IMR-90 (cell line): ENCODE measurements around the gene TRA2A. TPM values are rescaled to one million over a fixed set of nuclear protein-coding genes. Genes with fewer than 3 reads are reported as not detected.

ENCODE experiments used
- ATAC-seq: fragments of 200-7000 bp; cut with Tn5 transposase; 2 replicates; pipeline ENCODE4 v1.9.1; 2020; ENCODE audit warnings: low read depth, mild to moderate bottlenecking, moderate library complexity
- BruUV-seq: library from RNA; stranded (reverse); fragments of 400-500 nt; replicated peaks from 2 replicates; lab custom pipeline; 2021; lab: Mats Ljungman, UMichigan
- CTCF ChIA-PET: fragments of 300-600 bp; formaldehyde crosslinking; extraction: SDS; loops from one replicate; lab custom pipeline; 2021; ENCODE audit warnings: antibody characterized with exemption; lab: Yijun Ruan, JAX
- POLR2A ChIA-PET: fragments of 300-600 bp; sonication (Branson Sonifier 250); formaldehyde crosslinking; loops from one replicate; lab custom pipeline; 2022; ENCODE audit warnings: antibody characterized with exemption; ENCODE audit not compliant: unreplicated experiment; lab: Charles Lee
- DNase-seq: peaks from one replicate; pipeline ENCODE4 v3.0.0; 2013
- H2AFZ ChIP-seq: replicated peaks from 2 replicates; pipeline ENCODE3; 2013; ENCODE audit warnings: low read length, mild to moderate bottlenecking; ENCODE audit not compliant: poor library complexity
- H2AK5ac ChIP-seq: 2 replicates; pipeline ENCODE4 v1.6.1; 2013; ENCODE audit warnings: low read depth, low read length, inconsistent platforms
- H2AK9ac ChIP-seq: replicated peaks from 2 replicates; pipeline ENCODE3; 2013; ENCODE audit warnings: mild to moderate bottlenecking, low read depth, low read length, moderate library complexity; ENCODE audit not compliant: poor library complexity
- H2BK120ac ChIP-seq: 2 replicates; pipeline ENCODE4 v1.6.1; 2013; ENCODE audit warnings: low read depth, low read length, inconsistent platforms
- H2BK15ac ChIP-seq: 3 replicates; pipeline ENCODE4 v1.6.1; 2013; ENCODE audit warnings: low read depth, low read length, inconsistent platforms
- H2BK20ac ChIP-seq: 2 replicates; pipeline ENCODE4 v1.6.1; 2013; ENCODE audit warnings: low read depth, mild to moderate bottlenecking, inconsistent platforms, low read length, moderate library complexity
- H2BK5ac ChIP-seq: 2 replicates; pipeline ENCODE4 v1.6.1; 2013; ENCODE audit warnings: mild to moderate bottlenecking, low read depth, low read length, inconsistent platforms; ENCODE audit not compliant: poor library complexity, severe bottlenecking
- H3K14ac ChIP-seq: replicated peaks from 2 replicates; pipeline ENCODE4 v1.6.1; 2013; ENCODE audit warnings: low read depth, low read length, inconsistent platforms
- H3K18ac ChIP-seq: 2 replicates; pipeline ENCODE4 v1.6.1; 2013; ENCODE audit warnings: low read depth, low read length, control low read depth
- H3K23ac ChIP-seq: 2 replicates; pipeline ENCODE4 v1.6.1; 2013; ENCODE audit warnings: low read depth, low read length, inconsistent platforms
- H3K27ac ChIP-seq: 2 replicates; pipeline ENCODE4 v1.5.1; 2013; ENCODE audit warnings: mild to moderate bottlenecking, control low read depth, low read length; ENCODE audit not compliant: insufficient read depth
- H3K27me3 ChIP-seq: 2 replicates; pipeline ENCODE4 v1.6.1; 2013; ENCODE audit warnings: low read length; ENCODE audit not compliant: control insufficient read depth, insufficient read depth
- H3K36me3 ChIP-seq: 2 replicates; pipeline ENCODE4 v1.6.1; 2013; ENCODE audit warnings: low read length, mixed read lengths; ENCODE audit not compliant: control insufficient read depth, insufficient read depth
- H3K4ac ChIP-seq: 2 replicates; pipeline ENCODE4 v1.6.1; 2013; ENCODE audit warnings: low read depth, low read length, inconsistent platforms
- H3K4me1 ChIP-seq: 2 replicates; pipeline ENCODE4 v1.6.1; 2013; ENCODE audit warnings: low read length, mixed read lengths; ENCODE audit not compliant: control insufficient read depth, insufficient read depth
- H3K4me2 ChIP-seq: 2 replicates; pipeline ENCODE4 v1.6.1; 2013; ENCODE audit warnings: low read depth, mild to moderate bottlenecking, control low read depth, low read length, moderate library complexity
- H3K4me3 ChIP-seq: 2 replicates; pipeline ENCODE4 v1.5.1; 2013; ENCODE audit warnings: low read depth, mild to moderate bottlenecking, control low read depth, low read length, moderate library complexity; ENCODE audit not compliant: insufficient read depth
- H3K56ac ChIP-seq: 2 replicates; pipeline ENCODE4 v1.6.1; 2013; ENCODE audit warnings: low read length, inconsistent platforms; ENCODE audit not compliant: insufficient read depth; ENCODE audit errors: extremely low read depth
- H3K79me1 ChIP-seq, 2 experiments: 2 replicates each; pipeline ENCODE4 v1.6.1; 2013; ENCODE audit warnings: low read length in 2 of 2, inconsistent platforms in 1 of 2, low read depth in 1 of 2
- H3K9ac ChIP-seq: 2 replicates; pipeline ENCODE4 v1.6.1; 2013; ENCODE audit warnings: low read depth, low read length, control low read depth
- H3K9me1 ChIP-seq: 2 replicates; pipeline ENCODE4 v1.6.1; 2013; ENCODE audit warnings: low read length, inconsistent platforms; ENCODE audit not compliant: insufficient read depth
- H3K9me3 ChIP-seq: 2 replicates; pipeline ENCODE4 v1.6.1; 2013; ENCODE audit warnings: low read length; ENCODE audit not compliant: control insufficient read depth, insufficient read depth
- H4K20me1 ChIP-seq: 2 replicates; pipeline ENCODE4 v1.6.1; 2013; ENCODE audit warnings: low read length, inconsistent platforms; ENCODE audit not compliant: insufficient read depth
- H4K5ac ChIP-seq: 2 replicates; pipeline ENCODE4 v1.6.1; 2013; ENCODE audit warnings: mild to moderate bottlenecking, low read depth, low read length, control low read depth
- H4K8ac ChIP-seq, 2 experiments: 2 replicates each; pipeline ENCODE4 v1.6.1; 2013; ENCODE audit warnings: low read depth in 2 of 2, low read length in 2 of 2, control low read depth in 1 of 2, inconsistent platforms in 1 of 2
- H4K91ac ChIP-seq: 2 replicates; pipeline ENCODE4 v1.6.1; 2013; ENCODE audit warnings: low read depth, low read length, inconsistent platforms; ENCODE audit not compliant: insufficient read depth
- MXI1 ChIP-seq: IDR thresholded peaks from 2 replicates; pipeline ENCODE4 v1.6.1; 2012; ENCODE audit warnings: low read depth, mild to moderate bottlenecking, low read length, moderate library complexity, borderline replicate concordance
- POLR2A ChIP-seq: IDR thresholded peaks from 2 replicates; pipeline ENCODE4 v1.6.1; 2012; ENCODE audit warnings: mild to moderate bottlenecking, low read depth, low read length
- RAD21 ChIP-seq: IDR thresholded peaks from 2 replicates; pipeline ENCODE4 v1.6.1; 2012; ENCODE audit warnings: low read length, improper control_type of control experiment
- RCOR1 ChIP-seq: IDR thresholded peaks from 2 replicates; pipeline ENCODE4 v1.6.1; 2012; ENCODE audit warnings: mild to moderate bottlenecking, low read length, improper control_type of control experiment; ENCODE audit not compliant: insufficient replicate concordance
- SMC3 ChIP-seq: fragments of 150-350 bp; IDR thresholded peaks from 2 replicates; pipeline ENCODE4 v1.6.1; 2016; ENCODE audit warnings: low read depth, mild to moderate bottlenecking, antibody characterized with exemption, low read length, moderate library complexity
- WGBS, 2 experiments: methylation state at CpG; one replicate each; pipeline versions ENCODE4 v1.1.5 to v1.1.7; 2013; ENCODE audit warnings: missing lambda C conversion rate in 2 of 2; ENCODE audit not compliant: insufficient read length in 1 of 2; ENCODE audit errors: extremely low coverage in 2 of 2; 5-methylcytosine and 5-hydroxymethylcytosine counted together
- dilution Hi-C: fragments of 300-500 bp; cut with HindIII; formaldehyde crosslinking; loops from one replicate; pipeline ENCODE4 v1.14.3; 2018; ENCODE audit warnings: low sequenced_read_pairs; ENCODE audit not compliant: unreplicated experiment
- in situ Hi-C: fragments of 300-500 bp; cut with MboI; formaldehyde crosslinking; loops from 3 replicates; pipeline ENCODE4 v1.14.3; 2019; ENCODE audit warnings: low sequenced_read_pairs, inconsistent platforms, mixed read lengths
- intact Hi-C: fragments of 100-400 bp; cut with micrococcal nuclease; formaldehyde crosslinking; loops from 2 replicates; pipeline ENCODE4 v1.10.0; 2022
- polyA plus RNA-seq, 3 experiments: library from polyadenylated mRNA; depleted of rRNA; stranded (reverse); fragments of >200 nt; gene quantifications; 2 replicates each; pipeline ENCODE4 v1.2.3, GENCODE V29; 2012; ENCODE audit warnings: low replicate concordance in 1 of 3
- total RNA-seq: library from RNA; depleted of rRNA; stranded (reverse); fragments of >200 nt; gene quantifications from 2 replicates; pipeline ENCODE4 v1.2.3, GENCODE V29; 2012
- TF ChIP-seq, protein P1 (sequence below): conservative IDR thresholded peaks from 2 replicates; pipeline ENCODE4 v1.5.1; 2012; ENCODE audit warnings: mild to moderate bottlenecking, low read depth, low read length, improper control_type of control experiment

Gene TRA2A
- total and polyA plus RNA-seq, 2 of the 4 experiments (the other 2 are of a cell fraction): 44.3 to 77.3 TPM

DNA sequence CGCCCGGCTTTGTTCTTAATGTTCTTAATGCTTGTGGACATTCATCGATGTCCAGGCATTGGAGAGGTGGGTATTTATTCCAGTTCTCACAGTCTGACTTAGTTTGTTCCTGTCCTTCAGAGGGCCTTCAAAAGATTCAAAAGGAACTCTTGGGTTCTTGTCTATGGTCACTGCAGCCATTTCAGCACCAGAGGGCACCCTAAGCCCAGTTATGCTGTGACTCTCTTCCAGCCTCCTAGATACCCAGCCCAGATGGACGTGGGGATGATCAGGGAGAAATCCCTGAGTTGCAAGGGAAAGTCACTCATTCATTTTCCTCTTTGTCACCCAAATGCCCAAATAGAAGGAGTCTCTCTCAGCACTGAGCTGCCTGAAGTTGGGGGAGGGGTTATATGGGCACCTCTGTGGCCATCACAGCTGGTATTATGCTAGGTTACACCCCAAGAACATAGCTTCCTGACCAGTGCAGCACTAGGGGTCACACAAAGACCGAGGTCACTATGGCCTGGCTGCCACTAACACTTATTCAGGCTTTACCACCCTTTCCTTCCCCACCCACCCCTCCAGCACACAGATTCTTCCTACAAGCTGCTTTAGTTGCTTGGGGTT is 38.9 kb upstream of the TRA2A start:
- no peaks in the 10 kb centered on the region for H3K9me1 ChIP-seq
- no peak overlapping the region; the same call in 1 of the 2 replicates for H2AK5ac ChIP-seq
- peak overlapping the region; percentile 62 for H3K4ac ChIP-seq
- H3K4me2 ChIP-seq: no peak overlapping the region
- H3K36me3 ChIP-seq: no peaks in the 10 kb centered on the region
- peak overlapping the region; percentile 56 for H2BK20ac ChIP-seq
- H4K91ac ChIP-seq: 0 out of 2 replicates have a peak overlapping the region, but pooled peaks have one; percentile 61
- H3K23ac ChIP-seq: no peak overlapping the region
- 0 out of 2 replicates have a peak overlapping the region, but pooled peaks have one; percentile 14 for H3K14ac ChIP-seq
- no peaks in the 10 kb centered on the region for H3K4me1 ChIP-seq
- POLR2A ChIA-PET: no interaction called here
- H4K8ac ChIP-seq: peak overlapping the region in 1 of 2 experiments; percentile 56; a peak in 1 of 4 replicates
- no peaks in the 10 kb centered on the region for H4K20me1 ChIP-seq
- H3K79me1 ChIP-seq: no peaks in the 10 kb centered on the region
- DNase-seq: peak; percentile 76
- TF ChIP-seq MXI1 (no peak), RAD21 (peak; percentile 98), RCOR1 (no peak), POLR2A (peak; percentile 48), SMC3 (peak; percentile 99)
- TF ChIP-seq, protein P1, sequence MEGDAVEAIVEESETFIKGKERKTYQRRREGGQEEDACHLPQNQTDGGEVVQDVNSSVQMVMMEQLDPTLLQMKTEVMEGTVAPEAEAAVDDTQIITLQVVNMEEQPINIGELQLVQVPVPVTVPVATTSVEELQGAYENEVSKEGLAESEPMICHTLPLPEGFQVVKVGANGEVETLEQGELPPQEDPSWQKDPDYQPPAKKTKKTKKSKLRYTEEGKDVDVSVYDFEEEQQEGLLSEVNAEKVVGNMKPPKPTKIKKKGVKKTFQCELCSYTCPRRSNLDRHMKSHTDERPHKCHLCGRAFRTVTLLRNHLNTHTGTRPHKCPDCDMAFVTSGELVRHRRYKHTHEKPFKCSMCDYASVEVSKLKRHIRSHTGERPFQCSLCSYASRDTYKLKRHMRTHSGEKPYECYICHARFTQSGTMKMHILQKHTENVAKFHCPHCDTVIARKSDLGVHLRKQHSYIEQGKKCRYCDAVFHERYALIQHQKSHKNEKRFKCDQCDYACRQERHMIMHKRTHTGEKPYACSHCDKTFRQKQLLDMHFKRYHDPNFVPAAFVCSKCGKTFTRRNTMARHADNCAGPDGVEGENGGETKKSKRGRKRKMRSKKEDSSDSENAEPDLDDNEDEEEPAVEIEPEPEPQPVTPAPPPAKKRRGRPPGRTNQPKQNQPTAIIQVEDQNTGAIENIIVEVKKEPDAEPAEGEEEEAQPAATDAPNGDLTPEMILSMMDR: peak; percentile 96
- no peak overlapping the region for H3K18ac ChIP-seq
- H3K9me3 ChIP-seq: no peaks in the 10 kb centered on the region
- no peak overlapping the region for H2BK5ac ChIP-seq
- intact Hi-C loops: loop anchor here (1.0 kb wide), 2 partner anchors 142 to 1095 kb away; no protein-coding TSS in a partner anchor
- dilution Hi-C loops: no loop called here
- BruUV-seq: no TSS peak
- CTCF ChIA-PET: interaction anchor here (0.5 to 1.8 kb wide), 8 partner anchors 24 to 1237 kb away, joined by 3 to 14 read pairs (median 5); partner anchors contain the start of genes CCDC126 and STK31
- H3K4me3 ChIP-seq: no peak overlapping the region
- H3K9ac ChIP-seq: no peak overlapping the region
- in situ Hi-C loops: loop anchor here (5.0 to 25.0 kb wide), 2 partner anchors 137 to 1092 kb away; no protein-coding TSS in a partner anchor
- WGBS, 2 experiments: no CpG with 5 or more reads among the region's 5 CpGs
- H3K56ac ChIP-seq: no peak overlapping the region
- no peak overlapping the region for H3K27ac ChIP-seq
- peak overlapping the region; percentile 67 for H2BK120ac ChIP-seq
- H4K5ac ChIP-seq: no peak overlapping the region
- ATAC-seq: peak; percentile 100
- peak overlapping the region; percentile 21; the same call in 1 of the 3 replicates for H2BK15ac ChIP-seq
- peak overlapping the region; percentile 82 for H2AFZ ChIP-seq
- peak overlapping the region; percentile 2 for H2AK9ac ChIP-seq
- H3K27me3 ChIP-seq: no peaks in the 10 kb centered on the region
